Measurements from ENCODE around the gene FRA10AC1. TPM values are rescaled to one million over a fixed set of nuclear protein-coding genes. Genes with fewer than 3 reads are reported as not detected.

FRA10AC1 gene
- total RNA-seq, 1 experiment from 2014 or later = 12.4 TPM

DNA sequence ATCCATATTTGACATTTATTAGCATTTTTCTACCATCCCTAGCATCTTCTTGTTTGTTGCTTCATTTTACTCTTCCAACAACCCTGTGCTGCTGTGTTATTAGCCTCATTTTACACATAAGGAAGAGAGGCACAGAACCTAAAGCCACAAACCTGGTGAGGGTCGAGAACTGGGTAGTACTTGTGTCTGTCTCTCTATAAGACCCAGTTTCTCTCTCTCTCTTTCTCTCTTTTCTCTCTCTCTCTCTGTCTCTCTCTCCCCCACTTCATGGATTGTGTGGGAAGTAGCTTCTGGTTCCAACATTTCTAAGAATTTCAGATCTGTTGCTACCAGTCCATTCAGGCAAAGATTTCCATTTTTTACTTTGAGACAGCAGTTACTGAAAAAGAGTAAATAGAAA is 1.4 kb upstream of the FRA10AC1 start:
- H3K9ac ChIP-seq (ENCODE audit: extremely low read depth, insufficient read length, low read length) = no peak overlapping the region
- H3K9me3 ChIP-seq (ENCODE audit: control insufficient read depth, low read depth, low read length) = no peaks in the 10 kb centered on the region
- Mint-ChIP-seq H3K36me3 (ENCODE audit: insufficient read depth in 1 of 3, low read depth in 3 of 3) (peaks cover 0 to 9% (median 5%) of the 10 kb centered on the region in 3 experiments; a peak in 5 of 7 replicates), H3K9me3 (no peaks in the 10 kb centered on the region), H3K27me3 (ENCODE audit: low read depth) (no peaks in the 10 kb centered on the region), H3K4me3 (no peak overlapping the region; a peak in 2 of 5 replicates), H3K27ac (no peak overlapping the region), H3K4me1 (peaks cover 11 to 18% of the 10 kb centered on the region in 2 experiments; a peak in 3 of 4 replicates)
- no peak overlapping the region for H3K18ac ChIP-seq (ENCODE audit: insufficient read length, low read depth, low read length)
- H3K27ac ChIP-seq (ENCODE audit: insufficient read length, low read depth, low read length) = no peak overlapping the region
- WGBS (ENCODE audit: extremely low coverage, insufficient read length, low lambda C conversion rate) = no CpG with 5 or more reads among the region's 1 CpG
- peaks cover 20% of the 10 kb centered on the region for H3K23me2 ChIP-seq (ENCODE audit: insufficient read length, low read depth, low read length, poor library complexity, severe bottlenecking)
- no peak overlapping the region for H3T11ph ChIP-seq (ENCODE audit: low read length)
- H2BK15ac ChIP-seq (ENCODE audit: low read depth, low read length) = no peak overlapping the region
- DNase-seq = no peak
- no peak overlapping the region for H2BK120ac ChIP-seq (ENCODE audit: low read depth, low read length, poor library complexity, severe bottlenecking)
- no peak overlapping the region for H3K14ac ChIP-seq (ENCODE audit: insufficient read depth, low read length)
- no peaks in the 10 kb centered on the region; the same call in 1 of the 2 replicates for H3K4me1 ChIP-seq (ENCODE audit: insufficient read depth, low read length)
- no peak overlapping the region for H3K23ac ChIP-seq (ENCODE audit: insufficient read length, low read depth, low read length)
- H3K79me1 ChIP-seq (ENCODE audit: insufficient read depth, low read depth, low read length, poor library complexity, severe bottlenecking) = no peaks in the 10 kb centered on the region
- no peak overlapping the region for H2AFZ ChIP-seq (ENCODE audit: low read length)
- H4K20me1 ChIP-seq (ENCODE audit: control insufficient read depth, insufficient read depth, insufficient read length) = no peaks in the 10 kb centered on the region
- no peak overlapping the region for H2BK12ac ChIP-seq (ENCODE audit: insufficient read length, low read depth, low read length)
- H4K8ac ChIP-seq (replicated peaks; ENCODE audit: insufficient read length, low read depth, low read length) = no peak overlapping the region
- H4K91ac ChIP-seq (ENCODE audit: insufficient read length, low read depth, low read length) = no peak overlapping the region
- H3K79me2 ChIP-seq (ENCODE audit: insufficient read depth, low read length) = no peaks in the 10 kb centered on the region
- no peak overlapping the region for H2BK5ac ChIP-seq (ENCODE audit: insufficient read length, low read length)
- H2AK5ac ChIP-seq (ENCODE audit: insufficient read length, low read length) = no peak overlapping the region
- H4K5ac ChIP-seq (ENCODE audit: insufficient read length, low read depth, low read length) = no peak overlapping the region
- no peak overlapping the region for H3K56ac ChIP-seq (ENCODE audit: insufficient read length, low read depth, low read length)
- TF ChIP-seq, protein P1, sequence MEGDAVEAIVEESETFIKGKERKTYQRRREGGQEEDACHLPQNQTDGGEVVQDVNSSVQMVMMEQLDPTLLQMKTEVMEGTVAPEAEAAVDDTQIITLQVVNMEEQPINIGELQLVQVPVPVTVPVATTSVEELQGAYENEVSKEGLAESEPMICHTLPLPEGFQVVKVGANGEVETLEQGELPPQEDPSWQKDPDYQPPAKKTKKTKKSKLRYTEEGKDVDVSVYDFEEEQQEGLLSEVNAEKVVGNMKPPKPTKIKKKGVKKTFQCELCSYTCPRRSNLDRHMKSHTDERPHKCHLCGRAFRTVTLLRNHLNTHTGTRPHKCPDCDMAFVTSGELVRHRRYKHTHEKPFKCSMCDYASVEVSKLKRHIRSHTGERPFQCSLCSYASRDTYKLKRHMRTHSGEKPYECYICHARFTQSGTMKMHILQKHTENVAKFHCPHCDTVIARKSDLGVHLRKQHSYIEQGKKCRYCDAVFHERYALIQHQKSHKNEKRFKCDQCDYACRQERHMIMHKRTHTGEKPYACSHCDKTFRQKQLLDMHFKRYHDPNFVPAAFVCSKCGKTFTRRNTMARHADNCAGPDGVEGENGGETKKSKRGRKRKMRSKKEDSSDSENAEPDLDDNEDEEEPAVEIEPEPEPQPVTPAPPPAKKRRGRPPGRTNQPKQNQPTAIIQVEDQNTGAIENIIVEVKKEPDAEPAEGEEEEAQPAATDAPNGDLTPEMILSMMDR (conservative IDR thresholded peaks at IDR 0.05) = no peak
- H2BK20ac ChIP-seq (ENCODE audit: low read depth, low read length, poor library complexity, severe bottlenecking) = no peak overlapping the region
- H3K4me2 ChIP-seq (ENCODE audit: insufficient read depth, insufficient read length, low read length) = no peak overlapping the region
- no peak overlapping the region for H3K4ac ChIP-seq (ENCODE audit: low read depth, low read length)
- no peaks in the 10 kb centered on the region for H3K27me3 ChIP-seq (ENCODE audit: insufficient read depth, low read length)
